SKM-1 (cell line): ENCODE measurements around the gene TEKT5.
"Not testable (repeated sequence)": the region's sequence is repeated elsewhere in the genome, so short reads cannot be mapped to it uniquely, and the experiment has no call there.

Source experiments
- DNase-seq: peaks from one replicate; lab custom pipeline; 2025; ENCODE audit not compliant: unreplicated experiment; lab: John Stamatoyannopoulos, UW

Gene TEKT5

GRCh38 chr16:10660950-10661635, 33.6 kb downstream of the TEKT5 start:
- DNase-seq = no peak

- no peak for DNase-seq
Measured at GRCh38 chr16:10658943-10659342, 35.8 kb downstream of the TEKT5 start.

- DNase-seq = no peak
Measured at GRCh38 chr16:10657925-10658324, 36.8 kb downstream of the TEKT5 start.

GRCh38 chr16:10656618-10657017, 38.1 kb downstream of the TEKT5 start:
- DNase-seq = no peak

GRCh38 chr16:10655415-10655977, 39.2 kb downstream of the TEKT5 start:
- DNase-seq = no peak

DNA sequence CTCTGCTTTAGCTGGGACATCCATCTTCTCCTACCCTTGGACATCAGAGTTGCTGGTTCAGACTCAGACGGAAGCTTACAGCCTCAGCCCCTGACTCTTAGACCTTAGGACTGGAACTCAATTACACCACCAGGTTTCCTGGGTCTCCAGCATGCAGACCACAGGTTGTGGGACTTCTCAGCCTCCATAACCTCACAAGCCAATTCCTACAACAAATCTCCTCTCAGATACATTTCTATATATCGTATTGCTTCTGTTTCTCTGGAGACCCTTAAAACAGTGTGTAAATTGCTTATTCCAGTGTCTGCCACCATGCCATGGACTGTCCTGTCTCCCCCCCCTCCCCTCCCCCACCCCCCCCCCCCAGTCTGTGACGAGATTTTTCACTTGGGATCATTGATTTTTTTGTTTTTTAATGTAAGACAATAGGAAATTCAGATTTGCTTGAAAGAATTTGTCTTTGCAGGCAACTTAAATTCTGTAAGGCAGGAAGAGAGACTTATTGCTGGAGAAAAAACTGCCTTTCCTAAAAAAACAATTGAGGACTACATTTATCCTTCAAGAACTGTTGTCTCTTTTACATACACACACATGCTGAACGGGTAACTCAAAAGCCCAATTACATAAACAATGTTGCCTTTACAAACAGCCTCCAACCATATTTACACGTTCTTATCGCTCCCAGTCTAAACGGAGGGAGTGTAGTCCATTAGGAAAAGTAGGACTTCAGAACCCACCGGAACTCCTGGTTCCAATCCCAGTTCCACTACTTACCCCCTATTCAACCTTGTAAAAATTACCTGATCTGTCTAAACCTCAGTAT, 39.9 kb downstream of the TEKT5 start:
- no peak for DNase-seq

GRCh38 chr16:10652730-10653590, 41.8 kb downstream of the TEKT5 start:
- DNase-seq = no peak

GRCh38 chr16:10649098-10649497, 45.6 kb downstream of the TEKT5 start:
- not testable (repeated sequence) for DNase-seq

- DNase-seq = no peak
Measured at GRCh38 chr16:10647721-10648296, 46.9 kb downstream of the TEKT5 start.

DNA sequence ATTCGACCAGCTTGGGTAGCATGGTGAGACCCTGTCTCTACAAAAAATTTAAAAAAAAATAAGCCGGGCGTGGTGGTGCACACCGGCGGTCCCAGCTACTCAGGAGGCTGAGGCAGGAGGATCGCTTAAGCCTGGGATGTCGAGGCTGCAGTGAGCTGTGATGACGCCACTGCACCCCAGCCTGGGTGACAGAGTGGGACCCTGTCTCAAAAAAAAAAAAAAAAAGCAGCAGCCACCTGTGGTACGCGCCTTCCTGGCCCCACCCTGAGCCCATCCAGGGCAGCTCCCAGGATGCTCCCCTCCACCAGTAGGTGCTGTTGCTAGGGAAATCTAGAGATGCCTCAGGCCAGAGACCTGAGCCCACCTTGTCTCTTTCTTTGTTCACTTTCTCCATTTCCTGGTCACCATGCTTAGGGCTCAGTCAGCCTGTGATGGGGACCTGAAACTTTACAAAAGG, 47.4 kb downstream of the TEKT5 start:
- DNase-seq = no peak

- no peak for DNase-seq
Measured at GRCh38 chr16:10646581-10647263, 48.0 kb downstream of the TEKT5 start.

- DNase-seq = no peak
Measured at GRCh38 chr16:10646228-10646580, 48.5 kb downstream of the TEKT5 start.

DNA sequence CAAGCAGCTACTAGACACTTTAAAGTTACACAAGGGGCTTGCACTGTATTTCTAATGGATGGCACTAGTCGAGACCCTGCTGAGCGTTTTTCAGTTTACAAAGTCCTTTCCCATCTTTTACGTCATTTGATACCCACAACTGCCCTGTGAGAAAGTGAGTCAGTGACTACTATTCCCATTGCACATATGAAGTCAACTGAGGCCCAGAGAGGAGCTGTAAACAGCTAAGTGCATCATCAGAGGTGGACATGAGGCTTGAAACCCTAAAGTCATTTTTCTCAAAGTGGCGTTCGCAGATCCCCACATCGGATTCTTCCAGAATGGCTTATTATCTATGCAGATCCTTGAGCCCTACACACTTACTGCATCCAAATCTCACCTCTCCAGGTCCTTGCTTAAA, 50.6 kb downstream of the TEKT5 start:
- no peak for DNase-seq

GRCh38 chr16:10642964-10643363, 51.8 kb downstream of the TEKT5 start:
- DNase-seq = no peak

DNA sequence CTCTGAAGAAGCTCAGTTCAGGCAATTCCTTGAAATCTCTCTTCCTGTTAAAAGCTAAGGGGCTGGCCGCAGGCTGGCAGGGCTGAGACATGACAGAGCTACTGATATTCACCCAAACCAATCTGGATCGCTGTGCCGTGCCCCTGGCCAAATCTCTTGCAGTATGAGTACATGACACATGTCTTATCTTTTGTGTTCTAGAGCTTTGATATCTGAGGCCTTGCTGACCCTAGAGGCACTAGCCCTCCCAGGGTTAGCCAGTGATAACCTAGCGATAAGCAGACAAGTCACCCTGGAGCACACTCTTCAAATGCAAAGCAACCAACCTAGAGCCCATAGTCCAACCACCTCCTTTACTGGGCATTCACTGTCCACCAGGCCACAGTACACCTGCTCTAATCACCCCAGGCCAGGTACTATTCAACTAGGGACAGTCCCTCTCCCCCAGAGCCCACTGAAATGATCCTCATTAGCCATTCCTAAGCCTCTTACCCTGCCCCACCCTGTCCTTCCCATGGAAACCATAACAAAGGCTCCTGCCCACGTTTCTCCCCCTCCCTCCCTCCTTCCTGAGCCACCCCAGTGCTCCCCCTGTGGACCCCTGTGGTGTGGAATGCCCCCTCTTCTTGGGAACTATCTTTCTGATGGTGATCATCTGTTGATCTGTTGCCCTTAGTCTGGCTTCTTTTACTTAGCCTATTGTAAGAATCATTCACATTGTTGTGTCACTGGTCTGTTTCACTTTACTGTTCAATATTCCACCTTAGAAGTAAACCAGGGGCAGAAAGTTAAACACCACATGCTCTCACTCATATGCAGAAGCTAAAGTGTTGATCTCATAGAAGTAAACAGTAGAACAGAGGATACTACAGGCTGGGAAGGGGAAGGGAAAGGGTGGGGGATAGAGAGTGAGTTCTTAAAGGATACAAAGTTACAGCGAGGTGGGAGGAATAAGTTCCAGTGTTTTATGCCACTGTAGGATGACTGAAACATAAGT, 52.5 kb downstream of the TEKT5 start:
- no peak for DNase-seq

GRCh38 chr16:10641555-10641952, 53.2 kb downstream of the TEKT5 start:
- DNase-seq = no peak

DNA sequence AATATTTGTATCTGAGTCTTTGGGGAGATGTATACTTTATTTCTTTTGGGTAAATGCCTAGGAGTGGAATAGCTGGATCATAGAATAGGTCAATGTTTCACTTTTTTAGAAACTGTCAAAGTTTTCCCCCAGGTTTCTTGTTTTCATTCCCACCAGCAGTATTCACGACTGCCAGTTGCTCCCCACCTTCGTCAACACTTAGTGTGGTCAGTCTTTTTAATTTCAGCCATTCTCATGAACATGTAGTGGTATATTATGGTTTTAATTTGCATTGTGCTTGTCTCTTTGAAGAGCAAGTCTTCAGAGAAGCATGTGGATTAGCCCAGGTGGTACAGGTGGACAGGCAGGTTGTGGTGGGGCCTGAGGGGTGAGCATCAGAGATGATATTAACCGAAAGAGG, 53.8 kb downstream of the TEKT5 start:
- no peak for DNase-seq

GRCh38 chr16:10638101-10638500, 56.6 kb downstream of the TEKT5 start:
- no peak for DNase-seq
